Epithelial cell of proximal tubule (primary cell): ENCODE results near the gene FNDC10. TPM values are rescaled to one million over a fixed set of nuclear protein-coding genes. Genes with fewer than 3 reads are reported as not detected.

Source experiments
- DNase-seq: peaks from one replicate; pipeline ENCODE4 v3.0.0-alpha.2; 2011; ENCODE audit warnings: low read depth
- H3K4me3 ChIP-seq: 2 replicates; pipeline ENCODE4 v1.5.1; 2011; ENCODE audit warnings: low read depth, mild to moderate bottlenecking, low read length
- CTCF ChIP-seq: conservative IDR thresholded peaks from 2 replicates; pipeline ENCODE4 v1.5.1; 2012; ENCODE audit warnings: low read depth, mild to moderate bottlenecking, low read length
- total RNA-seq: library from RNA; depleted of rRNA; stranded (reverse); fragments of >200 nt; gene quantifications from 2 replicates; pipeline ENCODE4 v1.2.3, GENCODE V29; 2015

FNDC10 gene
- total RNA-seq, 1 donor from 2014 or later = 6.1 TPM

DNA sequence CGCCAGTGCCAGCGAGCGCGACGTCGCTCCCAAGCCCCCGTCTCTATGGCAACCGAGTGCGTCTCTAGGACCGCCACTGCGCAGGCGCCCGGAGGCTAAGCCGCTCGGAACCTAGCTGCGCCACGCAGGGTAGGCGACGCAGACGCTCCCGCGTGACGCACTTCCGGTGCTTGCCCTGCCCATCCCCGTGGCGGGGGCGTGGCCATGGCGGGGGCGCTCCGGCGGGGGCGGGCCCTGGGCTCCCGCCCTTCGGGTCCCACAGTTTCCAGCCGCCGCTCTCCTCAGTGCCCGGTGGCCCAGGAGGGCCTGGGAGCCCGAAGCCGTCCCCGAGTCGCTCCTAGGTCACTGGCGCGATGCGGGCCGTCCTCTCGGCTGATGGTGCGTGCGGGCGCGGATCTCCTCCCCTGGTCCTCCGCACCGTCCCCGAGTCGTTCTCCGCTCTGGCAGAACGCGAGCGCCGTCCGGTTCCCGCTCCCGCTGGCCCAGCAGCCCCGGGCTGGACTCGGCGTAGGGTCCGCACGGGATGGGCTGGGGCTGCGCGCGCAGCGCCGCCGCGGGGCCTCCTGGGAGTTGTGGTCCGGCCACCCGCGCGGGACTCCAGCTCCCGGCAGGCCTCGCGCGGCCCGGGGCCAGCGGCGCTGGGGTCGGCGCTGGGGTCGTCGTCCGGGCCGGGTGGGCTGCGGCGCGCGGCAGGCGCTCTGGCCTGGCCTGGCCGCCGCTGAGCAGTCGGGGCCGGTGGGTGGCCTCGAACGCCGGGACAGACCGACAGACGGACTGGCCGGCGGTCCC lies 15.5 kb upstream of the FNDC10 start, which contains the start of gene MIB2:
Gene MIB2, plus strand, starts transcription at position 245 of the 789 bp plus-strand sequence. CDS start 7,953 bp downstream, outside the sequence.
- H3K4me3 ChIP-seq = peak within 1 kb of the TSS; percentile 99
- no peak for TF ChIP-seq CTCF
- no peak for DNase-seq

DNA sequence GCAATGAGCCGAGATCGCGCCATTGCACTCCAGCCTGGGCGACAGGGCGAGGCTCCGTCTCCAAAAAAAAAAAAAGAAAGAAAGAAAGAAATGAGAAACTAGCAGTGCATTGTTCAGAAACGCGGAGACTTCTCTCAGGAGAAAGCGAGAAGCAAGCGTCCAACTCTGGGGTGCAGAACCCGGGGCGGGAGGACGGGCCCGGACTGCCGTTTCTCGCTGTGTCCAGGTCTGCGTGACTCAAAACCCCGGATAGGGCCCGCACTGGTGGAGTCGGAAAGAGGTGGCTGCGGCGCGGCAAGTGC lies 15.0 kb upstream of the FNDC10 start:
- no peak for TF ChIP-seq CTCF

DNA sequence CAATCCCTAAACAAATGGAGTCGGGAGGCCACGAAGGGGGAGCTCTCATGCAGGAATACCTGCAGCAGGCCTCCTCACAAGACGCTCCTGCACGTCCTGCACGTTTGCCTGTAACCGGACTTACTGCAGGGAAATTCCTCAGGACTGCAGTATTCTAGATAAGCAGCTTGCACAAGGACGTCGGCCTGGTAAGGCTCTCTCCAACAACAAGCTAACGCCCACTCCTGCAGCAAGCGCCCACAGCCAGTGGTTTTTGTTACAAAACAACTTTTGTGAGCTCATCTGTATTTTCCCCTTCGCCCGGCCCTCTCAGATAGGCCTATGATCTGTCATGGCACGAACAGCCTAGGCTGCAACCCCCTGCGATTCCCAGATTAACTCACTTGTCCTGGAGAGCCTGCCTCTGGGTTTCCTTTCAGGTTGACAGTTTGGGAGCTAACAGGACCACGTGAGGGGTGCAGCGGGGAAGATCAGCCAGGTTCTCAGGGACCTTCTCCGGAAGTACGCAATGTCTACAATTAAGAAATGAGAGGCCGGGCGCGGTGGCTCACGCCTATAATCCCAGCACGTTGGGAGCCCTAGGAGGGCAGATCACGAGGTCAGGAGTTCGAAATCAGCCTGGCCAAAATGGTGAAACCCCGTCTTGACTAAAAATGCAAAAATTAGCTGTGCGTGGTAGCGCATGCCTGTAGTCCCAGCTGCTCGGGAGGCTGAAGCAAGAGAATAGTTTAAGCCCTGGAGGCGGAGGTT lies 14.4 kb upstream of the FNDC10 start:
- H3K4me3 ChIP-seq = peak overlapping the region; percentile 99
- no peak for DNase-seq
- TF ChIP-seq CTCF = no peak

More for the DNA sequence above, 15.0 kb upstream of the FNDC10 start:
- no peak for DNase-seq
- peak overlapping the region; percentile 99 for H3K4me3 ChIP-seq

GRCh38 chr1:1613509-1614082 lies 13.7 kb upstream of the FNDC10 start:
- peak overlapping the region; percentile 99 for H3K4me3 ChIP-seq
- TF ChIP-seq CTCF = no peak
- DNase-seq = no peak

DNA sequence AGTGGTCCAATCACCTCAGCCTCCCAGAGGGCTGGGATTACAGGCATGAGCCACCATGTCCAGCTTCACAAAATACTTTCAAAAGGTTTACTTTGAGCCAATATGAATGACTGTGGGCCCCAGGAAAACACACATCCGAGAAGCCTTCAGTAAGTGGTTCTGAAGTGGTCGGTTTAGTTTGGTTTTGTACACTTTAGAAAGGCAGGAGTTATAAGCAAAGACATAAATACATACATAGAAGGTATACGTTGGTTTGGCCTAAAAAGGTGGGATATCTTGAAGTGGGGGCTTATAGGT lies 12.1 kb upstream of the FNDC10 start:
- no peak overlapping the region for H3K4me3 ChIP-seq
- DNase-seq = no peak
- TF ChIP-seq CTCF = no peak

DNA sequence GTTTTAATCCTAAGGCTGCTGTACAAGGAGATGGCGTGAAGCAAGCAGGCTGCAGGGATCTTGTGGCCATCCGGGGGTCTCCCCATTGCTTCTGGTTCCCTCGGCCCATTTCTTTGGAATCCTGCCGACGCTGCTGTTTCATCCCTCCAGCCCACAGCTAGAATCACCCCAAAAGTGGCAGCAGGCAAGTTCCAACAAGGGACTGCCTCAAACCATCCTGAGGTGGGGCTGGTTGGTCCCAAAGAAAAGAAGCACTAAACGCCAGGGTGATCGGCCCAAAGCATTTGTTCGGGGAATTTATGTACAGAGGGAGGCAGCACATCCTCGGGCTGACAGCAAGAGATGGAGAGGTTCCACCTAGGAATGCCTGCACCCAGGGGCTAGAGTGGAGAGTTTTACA lies 10.9 kb upstream of the FNDC10 start:
- H3K4me3 ChIP-seq = no peak overlapping the region
- DNase-seq = no peak
- no peak for TF ChIP-seq CTCF
